ENCODE data around the gene MYO18B.

GRCh38 chr22:25828422-25828821 lies 86.4 kb downstream of the MYO18B start:
- TF ChIP-seq CTCF (IDR thresholded peaks at IDR 0.05; ENCODE audit: insufficient read depth, low read length, poor library complexity, severe bottlenecking) (no peak), EZH2phosphoT487 (conservative IDR thresholded peaks at IDR 0.05; ENCODE audit: low read length) (no peak)

Data from SU-DHL-6 (cell line).